DMS79 treated with DMSO at 0.1 percent for 48 hours (cell line): ENCODE results near the gene PTER.
A peak's percentile ranks its signal among the peaks of the same experiment; 100 is the strongest.

ENCODE experiments used
- DNase-seq: peaks from one replicate; lab custom pipeline; 2025; lab: John Stamatoyannopoulos, UW

The PTER gene

DNA sequence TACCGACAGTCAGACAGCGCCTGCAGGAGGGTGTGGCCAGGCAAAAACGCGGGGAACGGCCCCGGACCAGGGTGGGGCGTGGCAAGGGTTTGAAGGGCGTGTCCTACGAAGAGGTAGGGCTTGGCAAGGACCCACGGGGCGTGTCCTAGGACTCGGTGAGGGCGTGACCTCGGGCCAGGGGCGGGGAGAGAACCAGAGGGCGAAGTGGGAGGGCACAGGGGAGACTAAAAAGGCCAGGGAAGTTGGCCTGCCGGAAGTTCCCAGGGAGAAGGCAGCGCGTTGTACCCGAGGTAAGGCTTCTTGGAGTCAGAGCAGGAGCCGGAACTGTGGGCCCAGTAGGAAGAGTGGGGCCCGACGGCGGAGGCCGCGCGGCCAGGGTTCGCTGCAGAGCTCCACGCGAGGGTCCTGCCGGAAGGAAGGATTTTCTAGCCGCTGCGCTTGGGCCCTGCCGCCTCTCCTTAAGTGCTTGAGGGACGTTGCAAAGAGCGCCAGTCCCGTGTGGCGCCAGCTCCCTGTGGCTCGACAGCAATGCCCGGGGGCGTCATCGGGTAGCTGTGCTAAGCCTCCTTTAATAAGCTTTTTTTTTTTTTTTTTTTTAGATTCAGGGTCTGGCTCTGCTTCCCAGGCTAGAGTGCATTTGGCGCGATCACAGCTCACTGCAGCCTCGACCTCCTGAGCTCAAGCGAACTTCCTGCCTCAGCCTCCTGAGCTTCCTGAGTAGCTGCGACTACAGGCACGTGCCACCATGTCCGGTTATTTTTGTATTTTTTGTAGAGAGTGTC, at the start of gene PTER:
PTER (plus strand) TSS at position 253 of the 782 bp plus-strand sequence. CDS start 47,375 bp downstream, outside the sequence.
- DNase-seq, result peak; percentile 43

DNA sequence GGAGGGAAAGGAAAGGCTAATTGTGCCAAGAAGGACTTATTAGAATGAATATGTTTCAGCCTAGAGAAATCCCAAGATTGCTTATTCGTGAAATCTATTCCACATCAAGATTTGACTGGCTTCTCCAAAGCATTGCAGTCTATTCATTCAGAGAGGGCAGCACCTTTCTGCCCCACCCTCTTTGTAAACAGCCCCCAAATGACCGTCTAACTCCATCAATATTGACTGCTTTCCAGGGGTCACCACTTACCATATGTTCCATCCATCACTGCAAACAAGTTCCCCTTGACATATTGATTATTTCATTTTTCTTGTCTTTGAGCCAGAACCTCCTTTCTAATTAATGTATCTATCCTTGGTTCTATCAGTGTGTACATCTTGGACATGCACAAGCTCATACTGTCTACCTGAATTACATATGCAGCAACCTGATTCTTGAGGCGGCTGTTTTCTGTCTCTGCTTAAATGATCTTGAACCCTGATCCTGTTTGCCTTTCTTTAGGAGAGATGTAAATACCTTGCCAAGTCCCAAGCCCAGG, 44.2 kb upstream of the PTER start:
- no peak for DNase-seq

GRCh38 chr10:16393271-16393858, 43.4 kb upstream of the PTER start:
- DNase-seq, result no peak

GRCh38 chr10:16401416-16401815, 35.4 kb upstream of the PTER start:
- no peak for DNase-seq

GRCh38 chr10:16408379-16408778, 28.4 kb upstream of the PTER start:
- no peak for DNase-seq

DNA sequence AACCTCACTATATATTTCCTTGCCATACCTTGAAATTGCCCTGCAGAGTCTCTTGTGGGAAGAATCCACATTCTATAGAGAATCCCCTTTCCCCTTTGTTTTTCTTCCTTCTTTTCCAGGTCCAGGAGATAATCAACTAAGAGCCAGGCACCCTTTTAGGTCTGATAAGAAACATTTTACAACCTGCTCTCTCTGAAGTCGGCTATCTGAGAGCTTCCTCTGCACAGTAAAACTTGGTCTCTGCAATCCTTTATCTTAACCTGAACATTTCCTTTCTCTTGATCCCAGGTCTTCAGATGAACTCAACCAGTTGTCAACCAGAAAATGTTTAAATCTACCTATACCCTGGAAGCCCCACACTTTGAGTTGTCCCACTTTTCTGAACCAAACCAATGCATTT, 19.5 kb upstream of the PTER start:
- DNase-seq, result no peak

GRCh38 chr10:16423599-16423998, 13.2 kb upstream of the PTER start:
- no peak for DNase-seq

DNA sequence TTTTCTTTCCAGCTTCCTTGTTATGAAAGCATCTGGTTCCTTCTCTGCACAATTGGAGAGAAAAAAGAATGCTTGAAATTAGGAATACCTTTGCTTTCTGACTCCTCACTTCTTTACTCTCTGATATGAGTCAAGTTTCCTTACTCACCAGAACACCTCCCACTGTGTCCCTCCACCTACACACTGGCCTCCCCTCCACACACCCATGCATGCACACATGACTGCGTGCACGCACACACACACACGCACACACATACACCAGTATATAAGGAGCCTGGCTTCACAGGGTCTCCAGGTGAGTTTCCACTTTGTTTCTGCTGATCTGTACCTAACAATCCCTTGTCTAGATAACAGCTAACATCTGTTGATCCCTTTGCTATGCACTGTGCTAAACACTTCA, 11.4 kb upstream of the PTER start:
- no peak for DNase-seq

DNA sequence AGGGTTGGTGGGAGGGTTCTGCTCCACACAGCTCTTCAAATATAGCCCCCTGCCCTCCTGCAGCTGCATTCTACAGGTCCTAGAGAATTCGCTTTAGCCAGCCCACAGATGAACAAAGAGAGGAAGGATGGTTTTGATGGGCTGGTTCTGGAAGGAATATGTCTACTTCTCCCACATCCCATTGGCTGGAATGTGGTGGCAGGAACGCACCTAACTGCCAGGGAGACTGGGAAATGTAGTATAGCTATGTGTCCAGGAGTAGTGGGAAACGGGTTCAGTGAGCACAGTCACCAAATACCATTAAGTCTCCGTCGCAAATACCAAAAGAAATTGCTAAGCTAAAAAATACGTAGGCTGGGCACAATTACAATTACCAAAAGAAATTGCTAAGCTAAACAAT, 7.3 kb upstream of the PTER start:
- no peak for DNase-seq

DNA sequence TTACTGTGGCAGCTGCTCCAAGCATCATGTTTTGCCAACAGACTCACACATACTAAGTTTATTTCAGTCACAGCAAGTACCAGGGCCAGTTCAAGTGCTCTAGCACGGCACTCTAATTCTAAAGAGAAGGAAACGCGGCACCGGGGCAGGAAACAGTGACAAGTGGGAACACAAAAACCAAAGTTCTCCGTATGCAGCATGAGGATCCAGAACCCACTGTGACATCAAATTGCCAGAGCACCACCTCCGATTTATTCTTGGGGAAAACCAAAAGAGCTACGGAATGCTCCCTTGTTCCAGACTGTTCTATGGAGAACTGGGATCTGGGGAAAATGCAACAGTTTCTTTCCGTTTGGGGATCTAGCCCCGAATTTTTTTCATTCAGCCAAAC, 448 bp upstream of the PTER start:
- no peak for DNase-seq

GRCh38 chr10:16437540-16437894, 707 bp downstream of the PTER start:
- no peak for DNase-seq

DNA sequence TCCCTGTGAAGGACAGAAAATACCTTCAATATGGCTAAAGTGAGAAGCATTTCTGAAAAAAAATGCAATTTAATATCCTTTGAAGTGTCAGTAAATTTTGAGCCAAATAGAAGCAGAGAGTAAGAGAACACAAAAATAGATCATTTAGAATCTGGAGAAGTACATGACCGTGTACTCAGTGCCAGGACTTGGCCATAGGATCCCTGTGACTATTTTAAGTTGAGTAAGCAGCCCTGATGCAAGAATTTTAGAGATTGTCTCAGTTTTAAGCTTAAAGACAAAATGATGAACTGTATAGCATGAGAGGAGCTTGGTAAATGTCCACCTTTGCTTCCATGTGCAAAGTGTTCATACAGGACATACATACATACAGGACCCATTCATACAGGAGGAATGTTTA, 2.5 kb downstream of the PTER start:
- DNase-seq, result no peak

DNA sequence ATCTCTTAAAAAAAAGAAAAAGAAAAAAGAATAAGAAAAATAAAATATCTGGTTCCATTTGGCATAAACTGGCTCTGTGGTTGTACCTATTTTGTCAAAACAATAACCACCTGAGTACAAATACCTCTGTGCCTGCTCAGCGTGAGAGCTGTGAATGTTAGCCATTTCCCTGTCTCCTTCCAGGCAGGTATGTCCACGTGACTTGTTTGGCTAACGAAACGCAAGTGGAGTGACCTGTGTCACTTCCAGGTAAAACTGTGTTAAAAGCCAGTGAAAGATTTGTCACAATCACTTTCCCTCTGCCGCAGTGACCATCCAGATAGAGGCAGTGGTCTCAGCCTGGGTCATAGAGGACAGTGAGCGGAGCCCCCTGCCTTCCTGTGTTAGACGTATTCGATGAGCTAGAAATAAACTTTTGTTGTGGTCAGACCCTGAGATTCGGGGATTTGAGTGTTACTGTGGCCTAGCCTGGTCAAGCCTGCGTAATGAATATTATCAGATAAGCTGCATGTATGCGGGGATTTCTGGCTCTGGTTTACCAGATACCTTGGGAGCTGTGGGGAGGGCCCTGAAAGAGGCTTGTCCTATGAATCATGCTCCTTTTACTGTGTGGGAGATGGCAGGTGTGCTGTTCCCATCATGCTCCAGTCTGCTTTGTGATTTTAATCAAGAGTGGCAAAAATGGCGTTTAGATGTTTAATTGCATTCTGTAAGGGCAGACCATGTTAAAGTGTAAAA, 3.8 kb downstream of the PTER start:
- no peak for DNase-seq

GRCh38 chr10:16441173-16441840, 4.5 kb downstream of the PTER start:
- DNase-seq, result no peak

DNA sequence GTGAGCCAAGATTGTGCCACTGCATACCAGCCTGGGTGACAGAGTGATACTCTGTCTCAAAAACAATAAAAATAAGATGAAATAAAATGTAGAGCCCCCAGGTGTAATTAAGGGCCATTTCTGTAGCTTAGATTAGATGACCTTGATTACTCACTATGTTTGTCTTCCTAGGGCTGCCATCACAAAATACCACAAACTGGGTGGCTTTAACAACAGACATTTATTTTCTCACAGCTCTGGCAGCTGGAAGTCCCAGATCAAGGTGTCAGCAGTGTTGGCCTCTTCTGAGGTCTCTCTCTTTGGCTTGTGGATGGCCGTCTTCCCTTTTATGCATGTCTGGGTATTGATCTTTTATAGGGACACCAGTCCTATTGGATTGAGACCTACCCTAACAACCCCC, 6.1 kb downstream of the PTER start:
- DNase-seq, result no peak

DNA sequence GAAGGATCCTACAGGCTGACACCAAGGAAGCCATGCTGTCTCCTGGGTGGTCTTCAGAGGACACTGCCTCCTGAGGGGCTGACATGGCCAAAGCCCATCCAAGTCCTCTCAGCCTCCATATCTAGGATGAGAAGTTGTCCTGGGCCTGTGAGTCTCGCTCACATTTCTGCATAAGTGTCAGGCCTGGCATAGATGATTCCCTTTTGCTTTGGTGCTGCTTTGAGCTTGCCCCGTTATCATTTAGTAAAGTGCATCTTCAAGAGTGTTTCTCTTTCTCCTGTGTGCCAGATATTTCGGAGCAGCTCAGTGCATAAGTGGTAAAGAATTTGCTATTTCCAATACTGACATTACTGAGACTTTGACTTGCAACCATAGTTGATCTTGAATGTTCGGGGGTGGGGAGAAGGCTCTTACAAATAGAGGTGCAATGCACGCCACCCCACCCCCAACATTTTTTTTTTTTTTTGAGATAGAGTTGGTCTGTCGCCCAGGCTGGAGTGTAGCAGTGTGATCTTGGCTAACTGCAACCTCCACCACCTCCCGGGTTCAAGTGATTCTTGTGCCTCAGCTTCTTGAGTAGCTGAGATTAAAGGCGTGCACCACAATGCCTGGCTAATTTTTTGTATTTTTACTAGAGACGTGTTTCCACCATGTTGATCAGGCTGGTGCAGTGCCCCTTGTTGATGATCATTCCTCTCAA, 9.1 kb downstream of the PTER start:
- DNase-seq, result no peak

GRCh38 chr10:16449454-16449853, 12.6 kb downstream of the PTER start:
- DNase-seq, result no peak

- DNase-seq, result no peak
These were observed 21.6 kb downstream of the PTER start for GRCh38 chr10:16458166-16458955.

- DNase-seq, result no peak
These were observed 22.7 kb downstream of the PTER start for GRCh38 chr10:16459423-16459939.

- DNase-seq, result no peak
These were observed 29.2 kb downstream of the PTER start for GRCh38 chr10:16466001-16466400.

DNA sequence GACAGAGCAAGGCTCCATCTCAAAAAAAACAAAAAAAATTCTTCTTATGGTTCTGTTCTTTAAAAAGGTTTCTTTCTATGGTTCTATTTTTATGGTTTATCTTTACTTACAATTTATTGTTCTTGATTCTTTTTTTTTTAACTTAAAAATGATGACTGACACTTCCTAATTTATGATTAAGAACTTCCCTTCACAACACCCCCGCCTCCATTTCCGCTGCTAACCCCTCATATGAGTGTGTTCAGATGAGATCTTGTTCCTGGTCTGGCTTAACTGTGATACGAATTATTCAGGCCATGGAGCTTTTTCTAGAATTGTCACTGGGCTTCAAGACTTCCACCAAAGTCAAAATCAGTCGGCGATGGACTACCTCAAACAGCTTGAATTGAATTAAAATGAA, 33.9 kb downstream of the PTER start:
- DNase-seq, result no peak
